ENCODE results near the gene SPSB1.

SPSB1 gene

GRCh38 chr1:9347095-9347850, 54.6 kb downstream of the SPSB1 start:
- Histone ChIP-seq H3K4me3 (ENCODE audit: low read length) (no peak overlapping the region), H3K9ac (ENCODE audit: low read length) (no peak overlapping the region), H3K9me3 (ENCODE audit: control insufficient read depth, low read length) (no peaks in the 10 kb centered on the region), H3K27me3 (ENCODE audit: control insufficient read depth, insufficient read depth, low read length) (no peaks in the 10 kb centered on the region), H3K36me3 (ENCODE audit: control insufficient read depth, insufficient read depth, low read length) (no peaks in the 10 kb centered on the region), H3K4me1 (ENCODE audit: control insufficient read depth, insufficient read depth, low read length) (peaks cover 9% of the 10 kb centered on the region)

DNA sequence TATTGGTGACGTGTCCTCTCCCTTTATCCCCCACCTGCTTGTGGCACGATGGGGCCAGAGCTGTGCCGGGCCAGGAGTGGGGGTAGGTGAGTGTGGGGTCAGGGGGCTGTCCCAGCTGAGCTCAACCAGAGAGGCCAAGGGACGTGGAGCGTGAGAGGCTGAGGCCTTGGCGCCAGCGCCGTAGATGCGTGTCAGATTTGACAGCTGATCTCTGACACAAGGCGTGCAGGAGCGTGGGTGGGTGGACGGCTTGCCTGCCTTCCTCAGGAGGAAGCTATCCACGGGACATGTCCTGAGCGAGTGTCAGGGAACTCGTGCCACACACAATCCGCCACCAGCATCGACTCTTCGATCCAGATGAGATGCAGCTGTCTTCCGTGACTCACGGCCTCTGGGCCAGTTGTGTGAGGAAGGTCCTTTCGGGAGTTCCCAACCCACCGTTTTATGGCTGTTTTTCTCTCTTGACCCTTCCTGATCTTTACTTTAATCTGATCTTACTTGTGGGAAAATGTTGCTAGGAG, 56.7 kb downstream of the SPSB1 start:
- no peaks in the 10 kb centered on the region for H3K36me3 ChIP-seq (ENCODE audit: control insufficient read depth, insufficient read depth, low read length)
- peaks cover 9% of the 10 kb centered on the region for H3K4me1 ChIP-seq (ENCODE audit: control insufficient read depth, insufficient read depth, low read length)
- no peak overlapping the region for H3K9ac ChIP-seq (ENCODE audit: low read length)
- no peaks in the 10 kb centered on the region for H3K9me3 ChIP-seq (ENCODE audit: control insufficient read depth, low read length)
- H3K27me3 ChIP-seq (ENCODE audit: control insufficient read depth, insufficient read depth, low read length): no peaks in the 10 kb centered on the region
- no peak overlapping the region for H3K4me3 ChIP-seq (ENCODE audit: low read length)

DNA sequence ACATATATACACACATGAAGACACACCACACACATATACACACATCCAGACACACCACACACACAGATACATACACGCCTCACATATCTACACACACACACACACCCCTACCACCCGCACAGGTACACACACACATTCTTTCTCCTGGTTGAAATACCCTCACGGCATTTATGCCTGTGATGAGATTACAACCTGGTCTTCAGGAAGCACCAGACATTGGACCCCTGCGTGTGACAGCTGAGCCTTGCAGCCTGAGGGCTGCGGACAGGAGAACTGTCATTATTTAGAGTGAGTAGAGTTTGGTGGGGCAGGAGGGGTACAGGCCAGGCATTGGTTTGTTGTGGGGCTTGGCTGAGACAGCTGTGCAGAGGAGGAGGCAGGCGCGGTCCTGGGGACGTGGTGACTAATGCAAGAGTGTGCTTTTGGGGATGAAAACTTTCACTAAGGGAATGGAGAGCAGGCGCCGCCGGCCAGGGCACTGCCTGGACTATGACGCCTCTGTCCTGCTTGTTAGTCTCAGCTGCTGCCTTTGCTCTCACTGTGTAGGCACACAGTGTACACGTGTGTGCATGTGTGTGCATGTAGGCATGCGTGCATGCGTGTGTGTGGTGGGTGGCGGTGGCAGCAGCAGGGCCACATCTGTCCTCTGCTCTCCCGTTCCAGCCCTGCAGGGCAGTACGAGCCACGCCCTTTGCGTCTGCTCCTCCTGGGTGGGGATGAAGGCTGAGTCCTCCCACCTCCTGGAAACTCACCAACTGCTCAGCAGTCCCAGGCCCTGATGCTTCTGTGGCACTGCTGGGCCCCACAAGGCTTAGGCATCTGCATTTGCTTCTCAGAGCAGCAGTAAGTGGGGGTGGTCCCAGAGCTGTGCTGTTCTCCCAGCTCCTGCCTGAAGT, 57.6 kb downstream of the SPSB1 start:
- peaks cover 9% of the 10 kb centered on the region for H3K4me1 ChIP-seq (ENCODE audit: control insufficient read depth, insufficient read depth, low read length)
- H3K4me3 ChIP-seq (ENCODE audit: low read length): no peak overlapping the region
- H3K9ac ChIP-seq (ENCODE audit: low read length): no peak overlapping the region
- H3K9me3 ChIP-seq (ENCODE audit: control insufficient read depth, low read length): no peaks in the 10 kb centered on the region
- no peaks in the 10 kb centered on the region for H3K27me3 ChIP-seq (ENCODE audit: control insufficient read depth, insufficient read depth, low read length)
- no peaks in the 10 kb centered on the region for H3K36me3 ChIP-seq (ENCODE audit: control insufficient read depth, insufficient read depth, low read length)

- Histone ChIP-seq H3K27me3 (ENCODE audit: control insufficient read depth, insufficient read depth, low read length) (no peaks in the 10 kb centered on the region), H3K36me3 (ENCODE audit: control insufficient read depth, insufficient read depth, low read length) (no peaks in the 10 kb centered on the region), H3K9me3 (ENCODE audit: control insufficient read depth, low read length) (no peaks in the 10 kb centered on the region), H3K9ac (ENCODE audit: low read length) (no peak overlapping the region), H3K4me1 (ENCODE audit: control insufficient read depth, insufficient read depth, low read length) (peaks cover 9% of the 10 kb centered on the region), H3K4me3 (ENCODE audit: low read length) (no peak overlapping the region)
Measured at GRCh38 chr1:9350960-9351359, 58.3 kb downstream of the SPSB1 start.

GRCh38 chr1:9351654-9352271, 59.1 kb downstream of the SPSB1 start:
- Histone ChIP-seq H3K9me3 (ENCODE audit: control insufficient read depth, low read length) (no peaks in the 10 kb centered on the region), H3K9ac (ENCODE audit: low read length) (no peak overlapping the region), H3K4me3 (ENCODE audit: low read length) (no peak overlapping the region), H3K27me3 (ENCODE audit: control insufficient read depth, insufficient read depth, low read length) (no peaks in the 10 kb centered on the region), H3K36me3 (ENCODE audit: control insufficient read depth, insufficient read depth, low read length) (no peaks in the 10 kb centered on the region), H3K4me1 (ENCODE audit: control insufficient read depth, insufficient read depth, low read length) (peaks cover 9% of the 10 kb centered on the region)

DNA sequence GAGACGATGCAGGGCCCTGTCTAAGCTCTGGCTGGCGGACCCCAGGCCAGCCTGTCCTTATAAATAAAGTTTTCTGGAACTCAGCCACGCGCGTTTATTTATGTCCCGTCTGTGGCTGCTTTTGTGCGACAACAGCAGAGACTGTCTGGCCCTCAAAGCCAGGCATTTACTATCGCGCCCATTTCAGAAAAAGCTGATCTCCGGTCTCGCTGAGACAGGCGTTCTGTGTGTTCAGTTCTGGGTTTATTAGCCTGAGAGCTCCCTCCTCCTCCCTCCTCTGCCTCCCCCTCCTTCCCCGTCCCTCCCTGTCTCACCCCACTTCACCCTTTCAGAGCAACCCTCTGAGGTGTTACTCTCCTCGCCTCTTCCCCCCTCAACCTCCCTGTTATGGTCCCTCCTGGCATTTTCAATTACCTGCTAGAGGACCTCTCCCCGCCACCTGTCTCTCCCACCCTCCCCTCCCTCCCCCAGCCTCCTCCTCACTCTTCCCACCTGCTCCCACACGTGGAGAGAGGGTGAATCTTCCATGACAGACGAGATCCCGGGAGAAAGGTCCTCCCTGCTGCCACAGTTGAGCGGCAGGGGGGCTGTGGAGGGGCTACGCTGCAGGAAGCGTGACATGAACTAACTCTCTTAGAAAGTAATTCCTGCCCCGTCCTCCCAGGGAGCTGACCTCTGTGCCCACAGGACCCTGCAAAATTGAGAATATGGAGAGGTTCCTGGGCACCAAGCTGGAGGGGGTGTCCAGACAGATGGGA, 59.9 kb downstream of the SPSB1 start:
- Histone ChIP-seq H3K4me1 (ENCODE audit: control insufficient read depth, insufficient read depth, low read length) (peaks cover 9% of the 10 kb centered on the region), H3K9ac (ENCODE audit: low read length) (no peak overlapping the region), H3K9me3 (ENCODE audit: control insufficient read depth, low read length) (no peaks in the 10 kb centered on the region), H3K36me3 (ENCODE audit: control insufficient read depth, insufficient read depth, low read length) (no peaks in the 10 kb centered on the region), H3K4me3 (ENCODE audit: low read length) (no peak overlapping the region), H3K27me3 (ENCODE audit: control insufficient read depth, insufficient read depth, low read length) (no peaks in the 10 kb centered on the region)

DNA sequence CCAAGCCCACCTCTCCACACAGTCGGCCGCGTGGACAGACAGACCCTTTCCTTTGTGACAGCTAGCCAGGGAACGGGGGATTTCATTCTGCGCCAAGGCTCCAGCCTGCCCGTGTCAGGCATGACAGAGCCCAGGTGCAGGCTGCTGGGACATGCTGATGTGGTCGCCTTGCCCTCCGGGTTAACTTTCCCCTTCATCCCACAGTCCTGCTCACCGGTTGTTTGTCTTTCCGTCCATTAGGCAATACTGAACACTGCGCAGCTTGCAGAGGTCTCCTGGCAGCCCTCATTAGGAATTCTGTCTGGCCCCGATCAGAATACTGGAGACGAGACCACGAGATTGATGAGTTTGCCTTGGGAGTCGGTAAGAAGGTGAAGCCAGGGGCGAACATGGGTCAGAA, 62.8 kb downstream of the SPSB1 start:
- Histone ChIP-seq H3K9me3 (ENCODE audit: control insufficient read depth, low read length) (no peaks in the 10 kb centered on the region), H3K36me3 (ENCODE audit: control insufficient read depth, insufficient read depth, low read length) (no peaks in the 10 kb centered on the region), H3K4me1 (ENCODE audit: control insufficient read depth, insufficient read depth, low read length) (peaks cover 3% of the 10 kb centered on the region), H3K27me3 (ENCODE audit: control insufficient read depth, insufficient read depth, low read length) (no peaks in the 10 kb centered on the region), H3K9ac (ENCODE audit: low read length) (no peak overlapping the region), H3K4me3 (ENCODE audit: low read length) (no peak overlapping the region)

DNA sequence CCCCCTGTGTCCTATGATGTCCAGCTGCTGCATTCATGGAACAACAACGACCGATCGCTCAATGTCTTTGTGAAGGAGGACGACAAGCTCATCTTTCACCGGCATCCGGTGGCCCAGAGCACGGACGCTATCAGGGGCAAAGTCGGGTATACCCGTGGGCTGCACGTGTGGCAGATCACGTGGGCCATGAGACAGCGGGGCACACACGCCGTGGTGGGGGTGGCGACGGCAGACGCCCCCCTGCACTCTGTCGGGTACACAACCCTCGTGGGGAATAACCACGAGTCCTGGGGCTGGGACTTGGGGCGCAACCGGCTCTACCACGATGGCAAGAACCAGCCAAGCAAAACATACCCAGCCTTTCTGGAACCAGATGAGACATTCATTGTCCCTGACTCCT, 63.3 kb downstream of the SPSB1 start:
- Histone ChIP-seq H3K4me1 (ENCODE audit: control insufficient read depth, insufficient read depth, low read length) (no peaks in the 10 kb centered on the region), H3K9me3 (ENCODE audit: control insufficient read depth, low read length) (no peaks in the 10 kb centered on the region), H3K27me3 (ENCODE audit: control insufficient read depth, insufficient read depth, low read length) (no peaks in the 10 kb centered on the region), H3K36me3 (ENCODE audit: control insufficient read depth, insufficient read depth, low read length) (no peaks in the 10 kb centered on the region), H3K4me3 (ENCODE audit: low read length) (no peak overlapping the region), H3K9ac (ENCODE audit: low read length) (no peak overlapping the region)

DNA sequence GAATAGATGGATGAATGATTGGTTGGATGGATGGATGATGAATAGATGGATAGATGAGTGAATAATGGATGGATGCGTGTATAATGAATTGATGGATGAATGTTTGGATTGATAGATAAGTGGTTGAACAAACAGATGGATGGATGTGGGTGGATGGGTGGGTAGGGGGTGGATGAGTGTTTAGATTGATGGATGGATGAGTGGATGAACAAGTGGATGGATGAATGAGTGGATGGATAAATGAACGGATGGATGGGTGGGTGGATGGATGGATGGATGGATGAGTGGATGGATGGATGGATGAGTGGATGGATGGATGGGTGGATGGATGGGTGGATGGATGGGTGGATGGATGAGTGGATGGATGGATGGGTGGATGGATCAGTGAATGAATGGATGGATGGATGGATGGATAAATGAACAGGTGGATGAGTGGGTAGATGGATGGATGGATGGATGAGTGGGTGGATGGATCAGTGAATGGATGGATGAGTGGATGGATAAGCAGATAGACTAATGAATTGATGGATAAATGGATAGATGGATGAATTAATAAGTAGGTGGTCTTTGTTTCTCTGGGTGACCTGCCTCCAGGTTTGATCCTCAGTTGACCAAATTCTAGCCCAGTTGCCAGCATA, 64.3 kb downstream of the SPSB1 start:
- Histone ChIP-seq H3K36me3 (ENCODE audit: control insufficient read depth, insufficient read depth, low read length) (no peaks in the 10 kb centered on the region), H3K4me3 (ENCODE audit: low read length) (no peak overlapping the region), H3K4me1 (ENCODE audit: control insufficient read depth, insufficient read depth, low read length) (no peaks in the 10 kb centered on the region), H3K27me3 (ENCODE audit: control insufficient read depth, insufficient read depth, low read length) (no peaks in the 10 kb centered on the region), H3K9ac (ENCODE audit: low read length) (no peak overlapping the region), H3K9me3 (ENCODE audit: control insufficient read depth, low read length) (no peaks in the 10 kb centered on the region)

DNA sequence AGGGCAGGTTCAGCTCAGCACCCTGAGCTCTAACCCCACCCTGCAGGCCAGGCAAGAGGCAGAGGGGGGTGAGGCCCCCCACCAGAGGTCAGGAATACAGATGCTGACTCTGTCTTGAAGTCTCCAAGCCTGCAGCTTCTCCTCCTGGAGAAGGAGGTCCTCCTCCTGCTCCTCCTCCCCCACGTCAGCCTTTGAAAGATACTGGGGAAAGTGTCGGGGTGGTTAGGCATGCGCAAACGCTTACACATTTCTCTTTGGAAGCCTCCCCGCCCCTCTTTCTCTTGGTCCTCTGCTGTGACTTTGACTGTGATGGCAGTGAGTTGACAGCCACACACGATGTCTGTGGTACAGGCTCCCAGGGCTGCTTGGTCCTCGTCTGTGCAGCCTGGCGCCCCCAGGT, 65.3 kb downstream of the SPSB1 start:
- H3K9ac ChIP-seq (ENCODE audit: low read length): no peak overlapping the region
- no peaks in the 10 kb centered on the region for H3K36me3 ChIP-seq (ENCODE audit: control insufficient read depth, insufficient read depth, low read length)
- no peaks in the 10 kb centered on the region for H3K27me3 ChIP-seq (ENCODE audit: control insufficient read depth, insufficient read depth, low read length)
- H3K4me1 ChIP-seq (ENCODE audit: control insufficient read depth, insufficient read depth, low read length): peaks cover 4% of the 10 kb centered on the region
- H3K9me3 ChIP-seq (ENCODE audit: control insufficient read depth, low read length): no peaks in the 10 kb centered on the region
- no peak overlapping the region for H3K4me3 ChIP-seq (ENCODE audit: low read length)

DNA sequence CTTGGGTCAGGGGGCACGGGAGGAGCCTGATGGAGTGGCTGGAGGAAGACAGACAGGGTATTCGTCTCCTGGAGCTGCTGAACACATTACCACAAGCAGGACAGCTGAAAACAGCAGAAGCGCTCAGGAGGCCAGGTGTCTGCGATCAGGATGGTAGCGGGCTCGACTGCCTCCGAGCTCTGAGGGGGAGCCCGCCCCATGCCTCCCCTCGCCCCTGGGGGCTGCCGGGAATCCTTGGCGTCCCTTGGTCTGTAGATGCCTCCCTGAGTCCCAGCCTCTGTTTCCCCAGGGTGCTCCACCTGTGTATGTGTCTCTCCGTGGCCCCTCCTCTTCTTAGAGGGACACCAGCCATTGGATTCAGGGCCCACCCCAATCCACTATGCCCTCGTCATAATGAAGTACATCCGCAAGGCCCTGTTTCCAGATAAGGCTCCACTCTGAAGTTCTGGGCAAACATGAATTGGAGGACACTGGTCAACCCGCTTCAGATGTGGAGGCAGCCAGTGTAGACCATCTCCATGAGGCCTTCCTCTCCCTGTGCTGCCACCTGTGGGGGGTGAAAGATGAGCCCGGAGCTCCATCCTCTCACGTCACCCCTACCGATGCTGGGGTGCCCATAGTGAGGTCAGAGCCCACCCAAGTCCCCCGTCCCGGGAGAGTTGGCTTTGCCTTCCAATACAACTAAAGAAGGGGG, 67.8 kb downstream of the SPSB1 start:
- H3K36me3 ChIP-seq (ENCODE audit: control insufficient read depth, insufficient read depth, low read length): no peaks in the 10 kb centered on the region
- H3K4me1 ChIP-seq (ENCODE audit: control insufficient read depth, insufficient read depth, low read length): peaks cover 4% of the 10 kb centered on the region
- H3K9ac ChIP-seq (ENCODE audit: low read length): no peak overlapping the region
- H3K9me3 ChIP-seq (ENCODE audit: control insufficient read depth, low read length): no peaks in the 10 kb centered on the region
- H3K4me3 ChIP-seq (ENCODE audit: low read length): no peak overlapping the region
- no peaks in the 10 kb centered on the region for H3K27me3 ChIP-seq (ENCODE audit: control insufficient read depth, insufficient read depth, low read length)

All from mucosa of stomach (tissue), 1 donor.